ENCODE measurements around the gene NSUN4.
"Not testable (repeated sequence)": the region's sequence is repeated elsewhere in the genome, so short reads cannot be mapped to it uniquely, and the experiment has no call there.

NSUN4 gene

DNA sequence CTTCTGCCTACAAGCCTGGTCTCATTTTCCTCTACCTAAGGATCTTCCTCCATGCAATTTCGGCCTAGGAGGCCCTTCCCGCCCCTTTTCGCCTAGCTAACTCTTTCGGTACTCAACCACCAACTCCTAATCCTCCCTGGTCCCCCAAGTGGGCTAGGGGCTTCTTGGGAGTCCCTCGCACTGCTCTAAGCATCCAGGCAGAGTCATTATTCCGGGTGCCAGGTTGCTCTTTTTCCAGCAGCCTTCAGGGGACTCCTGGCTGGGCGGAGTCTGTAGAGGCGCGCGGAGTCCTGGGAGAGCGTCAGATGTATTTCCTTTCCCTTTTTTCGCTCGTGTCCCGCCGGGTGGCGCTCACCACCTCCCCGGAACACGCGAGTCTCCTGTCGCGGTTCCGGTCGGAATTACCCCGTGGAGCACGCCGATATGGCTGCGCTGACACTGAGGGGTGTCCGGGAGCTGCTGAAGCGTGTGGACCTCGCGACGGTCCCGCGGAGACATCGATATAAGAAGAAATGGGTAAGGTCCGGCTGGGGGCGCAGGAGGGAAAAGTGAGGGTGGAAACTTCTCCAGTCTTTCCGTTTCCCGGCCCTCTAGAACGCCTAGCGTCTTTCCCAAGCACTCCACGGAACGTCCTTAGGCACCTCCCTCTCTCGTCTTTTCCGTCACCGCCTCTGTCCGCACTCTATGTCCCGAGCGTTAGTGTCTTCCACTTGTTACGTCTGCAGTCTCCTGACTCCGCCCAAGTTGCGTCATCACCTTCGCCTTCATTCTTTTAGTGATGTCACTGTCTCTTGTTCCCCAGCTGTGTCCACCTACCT, at the start of gene NSUN4:
Gene NSUN4 (plus strand): TSS at position 404 of the 818 bp plus-strand sequence. CDS start 20 bp downstream, at position 424.
- peak; percentile 88 for DNase-seq

DNA sequence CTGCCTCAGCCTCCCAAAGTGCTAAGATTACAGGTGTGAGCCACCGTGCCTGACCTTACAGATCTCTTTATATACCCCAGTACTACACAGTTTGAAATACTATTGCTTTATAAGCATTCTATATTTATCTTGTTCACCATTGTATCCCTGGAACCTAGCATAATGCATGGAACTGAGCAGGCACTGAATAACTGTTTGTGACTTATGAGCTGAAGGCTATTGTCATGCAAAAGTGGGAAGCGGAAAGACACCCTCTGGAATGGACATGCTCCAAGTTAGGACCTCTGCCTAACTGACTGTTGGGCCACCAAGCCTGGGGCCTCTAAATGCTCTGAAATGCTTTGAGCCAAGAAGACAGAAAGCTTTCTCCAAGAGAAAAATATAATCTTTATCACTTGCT, 45.3 kb upstream of the NSUN4 start:
- DNase-seq: no peak

DNA sequence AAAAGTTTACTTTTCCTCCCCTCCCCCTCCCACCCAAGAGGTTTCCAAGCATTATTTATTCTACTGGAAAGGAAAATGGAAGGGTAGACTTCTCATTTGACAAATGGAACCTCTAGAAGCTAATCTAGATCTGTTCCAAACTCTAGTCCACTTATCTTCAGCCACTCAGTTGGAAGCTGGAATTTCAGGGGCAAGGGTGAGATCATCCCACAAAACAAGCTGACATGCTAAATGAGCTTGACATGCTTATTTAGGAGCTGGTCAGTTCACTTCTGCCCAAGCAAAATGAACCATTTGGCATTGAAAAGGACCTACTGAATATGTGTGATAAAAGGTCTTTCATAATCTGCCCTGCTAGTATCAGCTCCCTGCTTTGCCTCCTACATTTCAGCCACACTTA, 42.2 kb upstream of the NSUN4 start:
- no peak for DNase-seq

DNA sequence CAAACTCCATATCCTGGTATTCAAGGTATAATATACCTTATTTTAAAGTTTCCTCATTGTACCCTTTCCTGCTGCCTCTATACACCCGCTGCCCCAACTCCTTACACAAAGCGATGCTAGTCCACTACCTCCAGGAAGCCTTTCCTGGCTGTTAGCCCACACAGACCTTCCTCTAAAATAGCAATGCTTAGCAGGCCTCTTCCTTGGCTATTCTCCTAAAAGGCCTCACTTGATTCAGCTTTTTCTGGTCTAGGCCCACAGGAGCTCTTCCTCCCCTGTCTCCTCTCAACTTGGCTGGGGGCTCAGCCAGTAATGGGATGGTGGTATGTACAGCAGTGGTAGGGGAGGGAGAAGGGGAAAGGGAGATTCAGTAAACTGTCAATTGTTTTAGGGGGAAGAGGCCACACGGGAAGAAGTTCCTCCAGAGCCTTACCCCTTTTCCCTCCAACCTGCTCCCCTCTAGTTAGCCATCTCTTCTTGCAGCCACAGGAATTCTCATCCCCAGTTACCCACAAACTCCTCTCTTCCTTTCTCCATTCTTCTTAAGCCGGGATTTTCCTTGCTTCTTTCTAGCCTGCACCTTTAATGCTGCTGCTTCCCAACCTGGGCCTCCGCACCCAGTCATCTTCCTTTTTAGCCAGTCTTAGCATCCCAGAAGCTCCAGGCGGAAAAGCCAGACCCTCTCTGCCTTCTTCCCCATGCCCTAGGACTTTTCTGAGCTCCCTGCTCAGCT, 39.8 kb upstream of the NSUN4 start:
- no peak for DNase-seq

DNA sequence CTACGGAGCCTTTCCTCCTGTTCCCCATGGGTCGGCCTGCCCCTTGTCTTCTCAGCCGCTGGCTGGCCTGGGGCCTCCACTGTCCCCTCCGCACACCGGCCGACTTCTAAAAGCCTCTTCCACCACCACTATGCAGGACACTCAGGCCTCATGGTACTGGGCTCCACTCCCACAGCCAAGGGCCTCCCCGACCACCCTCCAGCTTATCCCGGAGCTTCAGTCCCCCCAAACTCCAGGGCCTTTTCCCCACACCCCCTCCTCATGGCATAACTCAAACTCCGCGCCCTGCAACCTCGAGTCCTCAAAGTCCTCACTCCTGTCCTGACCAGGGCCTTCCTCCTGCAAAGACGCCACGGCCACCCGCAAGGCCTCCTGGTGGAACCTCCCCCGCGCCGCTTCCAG, 39.2 kb upstream of the NSUN4 start:
- no peak for DNase-seq

DNA sequence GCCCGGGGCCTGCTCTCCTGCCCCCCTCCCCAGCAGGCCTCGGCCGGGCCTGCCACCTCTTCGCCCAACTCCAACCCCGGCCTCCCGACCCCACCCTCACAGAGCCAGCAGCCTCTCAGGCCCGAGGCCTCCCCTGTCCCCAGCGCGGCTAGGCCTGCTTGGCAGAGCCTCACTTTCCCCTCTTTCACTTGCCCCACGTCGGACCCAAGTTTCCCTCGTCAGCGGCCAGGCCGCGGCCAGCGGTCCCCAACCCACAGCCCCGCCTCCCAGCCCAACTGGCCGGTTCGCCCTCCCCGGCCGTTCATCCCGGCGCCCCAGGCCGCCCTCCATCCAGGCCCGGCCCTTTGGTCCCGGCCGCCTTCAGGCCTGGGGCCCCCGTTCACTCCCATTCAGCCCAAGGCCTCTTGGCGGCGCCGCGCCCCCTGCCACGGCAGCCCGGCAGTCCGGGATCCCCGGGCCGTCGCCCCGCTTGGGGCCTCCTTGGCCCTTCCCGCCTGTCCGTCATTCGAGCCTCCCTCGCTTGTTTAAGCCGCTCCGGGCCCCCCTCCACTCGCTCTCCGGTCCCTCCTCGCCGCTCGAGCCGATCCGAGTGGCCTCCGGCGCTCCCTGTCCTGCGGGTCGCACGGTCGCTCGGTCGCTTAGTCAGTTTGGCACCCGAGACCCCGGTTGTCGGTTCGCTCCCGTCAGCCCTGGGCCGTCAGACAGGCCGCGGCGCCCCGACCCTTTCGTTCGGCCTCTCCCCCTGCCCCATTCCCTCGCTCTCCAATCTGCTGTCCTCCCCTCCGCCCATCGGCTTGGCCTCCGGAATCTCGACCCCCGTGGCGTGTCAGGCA, 38.6 kb upstream of the NSUN4 start:
- DNase-seq: peak; percentile 43

DNA sequence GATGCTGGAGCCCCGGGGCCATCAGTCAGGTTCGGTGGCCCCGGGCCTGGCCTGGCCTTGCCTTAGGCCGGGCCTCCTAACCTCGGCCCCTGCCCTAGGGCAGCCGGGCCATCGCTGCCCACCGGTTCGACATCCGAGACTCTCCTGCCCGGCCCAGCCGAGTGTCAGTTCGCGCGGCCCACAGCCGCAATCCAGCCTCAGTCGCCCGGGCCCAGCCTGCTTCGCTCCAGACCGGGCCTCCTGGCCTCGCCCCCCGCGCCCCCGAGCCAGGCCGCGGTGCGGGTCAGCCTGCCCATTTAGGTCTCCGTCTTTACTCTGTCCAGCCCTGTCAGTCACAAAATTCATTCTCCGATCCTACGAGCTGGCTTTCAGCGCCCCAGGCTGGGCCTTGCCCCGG, 38.0 kb upstream of the NSUN4 start:
- peak; percentile 16 for DNase-seq

DNA sequence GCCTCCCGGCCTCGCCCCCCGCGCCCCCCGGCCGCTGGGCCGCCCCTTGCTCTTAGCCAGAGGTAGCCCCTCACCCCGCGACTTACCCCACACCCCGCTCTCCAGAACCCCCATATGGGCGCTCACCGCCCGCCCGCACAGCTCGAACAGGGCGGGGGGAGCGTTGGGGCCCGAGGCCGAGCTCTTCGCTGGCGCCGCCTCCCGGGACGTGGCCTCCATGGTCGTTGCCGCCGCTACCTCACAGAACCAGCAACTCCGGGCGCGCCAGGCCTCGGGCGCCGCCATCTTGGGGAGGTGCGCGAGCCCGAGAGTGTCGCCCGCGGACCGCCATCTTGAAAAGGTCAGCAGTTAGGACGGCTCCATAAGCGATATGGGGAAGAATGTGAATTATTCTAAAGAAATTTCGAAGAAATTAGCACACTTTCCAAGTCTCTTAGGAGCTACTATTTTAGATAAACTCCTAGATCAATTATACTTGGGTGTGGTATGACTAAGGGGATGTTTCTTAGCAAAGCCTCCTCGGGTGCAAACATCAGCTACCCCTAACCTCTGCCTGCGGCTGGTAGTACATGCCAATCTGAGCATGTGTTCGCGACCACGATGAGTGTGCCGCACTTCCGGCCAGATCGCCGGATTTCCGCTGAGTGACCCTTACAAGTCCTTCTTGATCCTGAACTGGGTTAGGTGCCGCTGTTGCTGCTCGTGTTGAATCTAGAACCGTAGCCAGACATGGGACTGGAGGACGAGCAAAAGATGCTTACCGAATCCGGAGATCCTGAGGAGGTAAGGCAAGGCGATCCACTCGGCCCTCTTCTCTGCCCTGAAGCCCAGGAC, 37.4 kb upstream of the NSUN4 start, which contains the start of the genes LRRC41 and UQCRH:
Gene LRRC41 (minus strand): TSS at position 579 of the 834 bp plus-strand sequence. CDS start 294 bp downstream, at position 285.
Gene UQCRH (plus strand): TSS at position 661 of the 834 bp plus-strand sequence. CDS start 69 bp downstream, at position 730.
- DNase-seq: peak; percentile 94

DNA sequence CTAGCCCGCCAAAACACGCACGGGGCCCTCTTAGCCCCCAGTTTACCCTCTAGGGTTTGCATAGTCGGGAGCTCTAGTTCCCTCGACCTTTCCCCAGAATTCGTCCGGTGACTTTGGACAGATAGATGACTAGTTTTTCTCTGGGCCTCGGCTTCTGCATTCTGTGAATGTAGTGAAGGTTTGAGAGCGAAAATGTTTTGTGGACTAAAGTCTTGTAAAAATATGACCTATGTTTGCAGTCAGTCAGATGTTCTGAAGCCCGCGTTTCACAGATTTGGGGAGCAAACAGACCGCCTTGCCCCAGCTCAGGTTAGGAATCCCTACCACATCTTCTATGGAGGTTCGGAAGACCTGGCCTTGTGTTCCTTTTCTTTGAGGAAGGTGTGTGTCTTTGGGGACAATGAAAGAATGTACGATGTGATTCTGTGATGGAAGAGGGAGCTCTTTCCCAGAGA, 36.7 kb upstream of the NSUN4 start:
- DNase-seq: no peak

DNA sequence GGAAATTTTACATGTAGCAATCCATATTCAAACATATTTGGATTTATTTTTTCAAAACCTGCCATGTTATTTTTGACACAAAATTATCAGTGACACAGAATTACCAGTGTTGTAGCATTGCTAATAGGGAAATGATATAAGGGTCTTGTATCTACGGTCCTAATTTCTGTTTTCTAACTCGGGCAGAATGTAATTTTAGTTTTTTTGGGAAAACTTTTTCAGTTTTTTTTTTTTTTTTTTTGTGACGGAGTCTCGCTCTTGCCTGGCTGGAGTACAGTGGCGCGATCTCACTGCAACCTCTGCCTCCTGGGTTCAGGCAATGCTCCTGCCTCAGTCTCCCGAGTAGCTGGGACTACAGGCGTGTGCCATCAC, 34.5 kb upstream of the NSUN4 start:
- DNase-seq: no peak

DNA sequence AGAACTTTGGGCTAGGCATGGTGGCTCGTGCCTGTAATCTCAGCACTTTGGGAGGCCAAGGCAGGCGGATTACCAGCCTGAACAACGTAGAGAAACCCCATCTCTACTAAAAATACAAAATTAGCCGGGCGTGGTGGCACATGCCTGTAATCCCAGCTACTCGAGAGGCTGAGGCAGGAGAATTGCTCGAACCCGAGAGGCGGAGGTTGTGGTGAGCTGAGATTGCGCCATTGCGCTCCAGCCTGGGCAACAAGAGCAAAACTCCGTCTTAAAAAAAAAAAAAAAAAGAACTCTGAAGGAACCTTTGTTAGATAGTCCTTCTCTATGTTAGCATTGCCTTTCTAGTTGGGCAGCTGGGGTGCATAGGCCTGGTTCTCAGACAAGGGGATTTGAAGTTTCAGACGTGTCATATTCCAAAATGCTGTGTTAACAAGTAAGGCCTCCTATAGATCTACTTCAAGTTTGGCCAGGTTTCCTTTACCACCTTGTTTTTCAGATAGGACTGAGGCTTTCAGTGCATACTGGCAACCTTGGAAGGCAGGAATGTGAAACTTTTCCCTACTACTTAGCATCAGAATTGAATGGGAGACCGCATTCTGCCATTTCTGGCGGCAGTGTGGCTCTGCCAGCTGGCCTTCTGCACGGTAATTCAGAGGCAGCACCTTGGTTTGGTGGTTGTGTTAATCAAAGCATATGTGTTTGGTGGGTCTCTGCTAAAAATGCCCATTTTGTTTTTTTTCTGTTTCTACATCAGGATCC, 31.0 kb upstream of the NSUN4 start:
- DNase-seq: no peak

DNA sequence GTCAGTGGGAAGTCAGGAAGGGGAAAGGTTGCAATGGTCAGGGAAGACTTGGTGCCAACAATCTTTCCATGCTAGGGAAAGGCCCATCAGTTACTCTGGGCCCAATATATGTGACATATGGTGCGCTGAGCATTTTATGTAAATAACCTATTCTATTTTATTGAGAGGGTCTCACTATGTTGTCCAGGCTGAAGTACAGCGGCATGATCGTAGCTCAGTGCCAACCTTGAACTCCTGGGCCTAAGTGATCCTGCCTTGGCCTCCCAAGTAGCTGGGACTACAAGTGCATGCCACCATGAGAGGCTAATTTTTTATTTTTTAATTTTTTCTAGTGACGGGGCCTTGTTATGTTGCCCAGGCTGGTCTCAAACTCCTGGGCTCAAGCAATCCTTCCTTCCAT, 30.3 kb upstream of the NSUN4 start:
- DNase-seq: no peak

DNA sequence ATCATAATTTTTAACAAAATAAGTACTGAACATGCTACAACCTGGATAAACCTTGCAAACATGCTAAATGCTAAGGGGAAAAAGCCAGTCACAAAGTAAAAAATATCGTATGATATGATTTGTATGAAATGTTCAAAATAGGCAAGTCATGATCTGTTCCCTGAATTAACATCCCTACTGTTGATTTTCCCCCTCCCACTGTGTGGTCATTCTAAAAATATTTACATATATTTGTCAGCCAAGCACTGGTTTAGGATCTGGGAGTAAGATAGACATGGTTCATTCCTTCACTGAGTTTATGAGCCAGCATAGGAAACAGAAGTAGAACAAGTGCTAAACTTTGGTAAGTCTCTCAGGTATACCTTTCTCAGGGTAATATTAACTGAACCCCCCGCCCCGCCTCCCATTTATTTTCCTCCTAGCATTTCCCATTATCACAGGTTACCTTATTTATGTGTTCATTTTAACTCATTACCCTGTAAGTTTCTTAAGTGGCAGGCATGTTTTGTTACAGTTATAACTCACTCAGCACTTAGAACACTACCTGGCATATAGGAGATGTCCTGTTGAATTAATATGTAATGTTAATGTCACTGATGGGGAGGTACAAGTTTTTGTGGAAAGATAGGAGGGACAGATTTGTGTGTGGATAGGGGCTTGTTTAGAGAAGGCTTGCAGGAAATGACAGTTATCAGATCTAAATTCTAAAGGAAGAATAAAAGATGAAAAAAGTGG, 24.8 kb upstream of the NSUN4 start:
- no peak for DNase-seq

DNA sequence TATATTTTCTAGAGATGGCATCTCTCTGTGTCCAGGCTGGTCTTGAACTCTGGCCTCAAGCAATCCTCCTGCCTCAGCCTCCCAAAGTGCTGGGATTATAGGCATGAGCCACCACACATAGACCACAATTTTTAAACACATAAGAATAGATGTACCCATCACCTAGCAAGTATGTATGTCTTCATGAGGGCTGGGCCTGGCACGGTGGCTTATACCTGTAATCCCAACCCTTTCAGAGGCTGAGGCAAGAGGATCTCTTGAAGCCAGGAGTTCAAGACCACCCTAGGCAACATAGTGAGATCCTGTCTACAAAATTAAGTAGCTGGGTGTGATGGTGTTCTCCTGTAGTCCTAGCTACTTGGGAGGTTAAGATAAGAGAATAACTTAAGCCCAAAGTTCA, 23.3 kb upstream of the NSUN4 start:
- no peak for DNase-seq

DNA sequence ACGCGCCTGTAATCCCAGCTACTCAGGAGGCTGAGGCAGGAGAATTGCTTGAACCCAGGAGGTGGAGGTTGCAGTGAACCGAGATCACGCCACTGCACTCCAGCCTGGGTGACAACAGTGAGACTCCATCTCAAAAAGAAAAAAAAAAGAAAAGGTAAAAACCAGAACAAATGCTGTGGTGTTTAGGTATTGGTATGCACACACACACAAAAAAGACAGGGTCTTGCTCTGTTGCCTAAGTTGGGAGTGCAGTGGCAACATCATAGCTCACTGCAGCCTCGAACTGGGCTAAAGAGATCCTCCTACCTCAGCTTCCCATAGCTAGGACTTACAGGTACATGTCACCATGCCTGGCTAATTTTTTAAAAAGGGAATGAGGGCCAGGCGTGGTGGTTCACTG, 21.3 kb upstream of the NSUN4 start:
- not testable (repeated sequence) for DNase-seq

DNA sequence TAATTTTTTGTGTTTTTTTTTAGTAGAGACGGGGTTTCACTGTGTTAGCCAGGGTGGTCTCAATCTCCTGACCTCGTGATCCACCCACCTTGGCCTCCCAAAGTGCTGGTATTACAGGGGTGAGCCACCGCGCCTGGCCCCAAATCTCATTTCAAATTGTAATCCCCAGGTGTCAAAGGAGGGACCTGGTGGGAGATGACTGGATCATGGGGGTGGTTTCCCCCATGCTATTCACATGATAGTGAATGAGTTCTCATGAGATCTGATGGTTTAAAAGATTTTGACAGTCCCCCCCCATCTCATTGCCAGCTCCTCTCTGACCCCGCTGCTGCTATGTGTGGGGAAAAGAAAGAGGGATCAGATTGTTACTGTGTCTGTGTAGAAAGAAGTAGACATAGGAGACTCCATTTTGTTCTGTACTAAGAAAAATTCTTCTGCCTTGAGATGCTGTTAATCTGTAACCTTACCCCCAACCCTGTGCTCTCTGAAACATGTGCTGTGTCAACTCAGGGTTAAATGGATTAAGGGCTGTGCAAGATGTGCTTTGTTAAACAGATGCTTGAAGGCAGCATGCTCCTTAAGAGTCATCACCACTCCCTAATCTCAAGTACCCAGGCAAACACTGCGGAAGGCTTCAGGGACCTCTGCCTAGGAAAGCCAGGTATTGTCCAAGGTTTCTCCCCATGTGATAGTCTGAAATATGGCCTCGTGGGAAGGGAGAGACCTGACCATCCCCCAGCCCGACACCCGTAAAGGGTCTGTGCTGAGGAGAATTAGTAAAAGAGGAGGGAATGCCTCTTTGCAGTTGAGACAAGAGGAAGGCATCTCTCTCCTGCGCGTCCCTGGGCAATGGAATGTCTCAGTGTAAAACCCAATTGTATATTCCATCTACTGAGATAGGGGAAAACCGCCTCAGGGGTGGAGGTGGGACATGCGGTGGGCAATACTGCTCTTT, 20.4 kb upstream of the NSUN4 start:
- not testable (repeated sequence) for DNase-seq

DNA sequence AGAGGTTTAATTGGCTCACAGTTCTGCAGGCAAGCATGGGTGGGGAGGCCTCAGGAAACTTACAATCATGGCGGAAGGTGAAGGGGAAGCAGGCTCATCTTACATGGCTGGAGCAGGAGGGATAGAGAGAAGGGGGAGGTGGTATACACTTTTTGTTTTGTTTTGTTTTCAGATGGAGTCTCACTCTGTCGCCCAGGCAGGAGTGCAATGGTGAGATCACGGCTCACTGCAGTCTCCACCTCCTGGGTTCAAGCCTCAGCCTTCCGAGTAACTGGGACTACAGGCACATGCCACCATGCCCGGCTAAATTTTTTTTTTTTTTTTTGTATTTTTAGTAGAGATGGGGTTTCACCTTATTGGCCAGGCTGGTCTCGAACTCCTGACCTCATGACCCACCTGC, 18.4 kb upstream of the NSUN4 start:
- not testable (repeated sequence) for DNase-seq

DNA sequence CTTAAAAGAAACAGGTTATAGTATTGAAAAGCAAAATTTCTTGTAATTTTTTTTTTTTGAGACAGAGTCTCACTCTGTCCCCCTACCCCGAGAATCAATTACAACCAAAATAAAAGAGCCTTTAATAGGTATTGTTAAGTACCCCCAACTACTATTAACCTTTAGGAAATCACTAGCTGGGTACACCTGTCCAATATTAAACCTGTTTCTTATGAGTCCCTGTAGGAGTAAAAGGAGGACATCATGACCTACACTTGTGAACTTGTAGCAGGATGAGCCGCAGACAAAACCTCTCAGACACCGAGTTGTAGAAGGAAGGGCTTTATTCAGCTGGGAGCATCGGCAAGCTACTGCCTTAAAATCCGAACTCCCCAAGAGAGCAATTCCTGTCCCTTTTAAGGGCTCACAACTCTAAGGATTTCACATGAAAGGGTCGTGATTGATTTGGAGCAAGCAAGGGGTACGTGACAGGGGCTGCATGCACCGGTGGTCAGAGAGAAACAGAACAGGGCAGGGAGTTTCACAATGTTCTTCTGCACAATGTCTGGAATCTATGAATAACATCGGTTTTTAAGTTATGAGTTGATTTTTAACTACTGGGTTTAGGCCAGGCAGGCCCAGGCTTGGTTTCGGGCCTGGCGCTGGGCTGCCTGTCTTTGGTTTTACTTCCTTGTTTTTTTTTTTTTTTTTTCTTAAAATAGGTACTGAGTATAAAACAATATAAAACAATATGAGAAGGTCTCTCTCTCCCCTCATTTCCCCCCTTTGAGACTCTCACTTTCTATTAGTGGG, 15.1 kb upstream of the NSUN4 start:
- not testable (repeated sequence) for DNase-seq
